H7 (cell line): ENCODE data around the gene DCAF7. TPM values are rescaled to one million over a fixed set of nuclear protein-coding genes. Genes with fewer than 3 reads are reported as not detected.

Experiments used
- DNase-seq: peaks from one replicate; pipeline ENCODE4 v3.0.0; 2012
- H3K27me3 ChIP-seq: 2 replicates; pipeline ENCODE4 v1.6.0; 2011; ENCODE audit warnings: mild to moderate bottlenecking, low read length; ENCODE audit not compliant: control insufficient read depth, insufficient read depth
- H3K36me3 ChIP-seq: replicated peaks from 2 replicates; pipeline ENCODE4 v1.5.1; 2011; ENCODE audit warnings: low read length; ENCODE audit not compliant: control insufficient read depth, insufficient read depth
- H3K4me3 ChIP-seq: 2 replicates; pipeline ENCODE4 v1.5.1; 2011; ENCODE audit warnings: low read depth, mild to moderate bottlenecking, control low read depth, low read length, moderate library complexity; ENCODE audit not compliant: insufficient read depth
- total RNA-seq: library from RNA; depleted of rRNA; stranded (reverse); fragments of >200 nt; shearing (Covaris generic); gene quantifications from 2 replicates; pipeline ENCODE4 v1.2.3, GENCODE V29; 2014; rRNA removed

DCAF7 gene, protein sequence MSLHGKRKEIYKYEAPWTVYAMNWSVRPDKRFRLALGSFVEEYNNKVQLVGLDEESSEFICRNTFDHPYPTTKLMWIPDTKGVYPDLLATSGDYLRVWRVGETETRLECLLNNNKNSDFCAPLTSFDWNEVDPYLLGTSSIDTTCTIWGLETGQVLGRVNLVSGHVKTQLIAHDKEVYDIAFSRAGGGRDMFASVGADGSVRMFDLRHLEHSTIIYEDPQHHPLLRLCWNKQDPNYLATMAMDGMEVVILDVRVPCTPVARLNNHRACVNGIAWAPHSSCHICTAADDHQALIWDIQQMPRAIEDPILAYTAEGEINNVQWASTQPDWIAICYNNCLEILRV
- 60.8 and 68.2 TPM in 2 replicates for total RNA-seq

DNA sequence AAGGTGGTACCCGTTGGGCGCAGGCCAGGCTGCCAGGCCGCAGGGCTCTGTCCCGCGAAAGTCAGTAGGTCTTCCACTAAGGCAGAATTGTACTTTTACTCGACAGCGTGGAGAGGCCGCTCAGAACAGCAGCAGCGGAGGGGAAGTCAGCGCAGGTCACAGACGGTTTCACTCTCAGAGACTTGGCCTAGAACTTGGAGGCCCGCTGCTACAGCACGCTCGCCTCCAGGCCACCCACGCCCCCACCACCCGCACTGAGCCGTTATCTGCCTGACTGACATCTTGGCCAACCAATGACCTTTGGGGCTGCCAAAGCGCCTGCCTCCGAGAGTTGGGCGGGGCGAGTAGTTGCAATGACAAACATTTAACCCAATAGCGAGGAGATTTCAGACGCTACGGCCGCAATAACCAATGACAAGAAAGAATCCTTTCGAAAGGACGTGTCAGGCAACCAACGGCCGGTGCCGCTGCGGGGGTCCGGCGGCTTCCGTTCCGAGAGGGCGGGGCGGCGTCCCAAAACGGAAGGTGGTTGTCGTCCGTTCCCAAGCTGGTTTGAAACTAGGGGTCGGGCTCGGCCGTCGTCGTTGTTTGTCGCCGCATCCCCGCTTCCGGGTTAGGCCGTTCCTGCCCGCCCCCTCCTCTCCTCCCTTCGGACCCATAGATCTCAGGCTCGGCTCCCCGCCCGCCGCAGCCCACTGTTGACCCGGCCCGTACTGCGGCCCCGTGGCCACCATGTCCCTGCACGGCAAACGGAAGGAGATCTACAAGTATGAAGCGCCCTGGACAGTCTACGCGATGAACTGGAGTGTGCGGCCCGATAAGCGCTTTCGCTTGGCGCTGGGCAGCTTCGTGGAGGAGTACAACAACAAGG is at the start of gene DCAF7:
Gene DCAF7 (plus strand): TSS at position 532 of the 871 bp plus-strand sequence. CDS start 201 bp downstream, at position 733.
- peak; percentile 100 for DNase-seq
- no peaks in the 10 kb centered on the region for H3K36me3 ChIP-seq
- peak within 1 kb of the TSS; percentile 99 for H3K4me3 ChIP-seq
- no peaks in the 10 kb centered on the region for H3K27me3 ChIP-seq

DNA sequence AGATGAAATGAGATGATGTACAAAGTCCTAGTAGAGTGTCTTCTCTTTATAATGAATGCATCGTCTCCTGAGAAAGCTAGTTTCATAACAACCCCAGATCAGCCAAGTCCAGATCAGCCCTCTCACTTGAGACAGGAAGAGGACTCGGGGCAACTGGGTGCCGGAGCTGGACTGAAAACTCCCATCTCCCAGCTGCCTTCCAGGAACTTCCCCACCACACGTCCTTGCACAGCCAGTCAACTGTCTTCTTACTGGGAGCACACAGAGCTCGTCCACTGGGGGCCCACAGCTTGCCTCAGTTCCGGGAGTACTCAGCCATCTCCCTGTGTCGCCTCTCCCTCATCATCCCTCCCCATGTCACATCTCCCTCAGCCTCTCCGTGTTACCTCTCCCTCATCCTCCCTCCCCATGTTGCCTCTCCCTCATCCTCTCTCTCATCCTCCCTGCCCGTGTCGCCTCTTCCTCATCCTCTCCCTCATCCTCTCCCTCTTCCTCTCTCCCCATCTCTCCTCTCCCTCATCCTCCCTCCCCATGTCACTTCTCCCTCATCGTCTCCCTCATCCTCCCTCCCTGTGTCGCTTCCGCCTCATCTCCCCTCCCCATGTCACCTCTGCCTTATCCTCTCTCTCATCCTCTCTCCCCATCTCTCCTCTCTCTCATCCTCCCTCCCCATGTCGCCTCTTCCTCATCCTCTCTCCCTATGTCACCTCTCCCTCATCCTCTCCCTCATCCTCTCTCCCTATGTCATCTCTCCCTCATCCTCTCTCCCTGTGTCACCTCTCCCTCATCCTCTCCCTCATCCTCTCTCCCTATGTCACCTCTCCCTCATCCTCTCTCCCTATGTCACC is 49.5 kb upstream of the DCAF7 start:
- H3K4me3 ChIP-seq = no peak overlapping the region
- H3K36me3 ChIP-seq = no peaks in the 10 kb centered on the region
- peaks cover 2% of the 10 kb centered on the region; the same call in 1 of the 2 replicates for H3K27me3 ChIP-seq
- DNase-seq = no peak

DNA sequence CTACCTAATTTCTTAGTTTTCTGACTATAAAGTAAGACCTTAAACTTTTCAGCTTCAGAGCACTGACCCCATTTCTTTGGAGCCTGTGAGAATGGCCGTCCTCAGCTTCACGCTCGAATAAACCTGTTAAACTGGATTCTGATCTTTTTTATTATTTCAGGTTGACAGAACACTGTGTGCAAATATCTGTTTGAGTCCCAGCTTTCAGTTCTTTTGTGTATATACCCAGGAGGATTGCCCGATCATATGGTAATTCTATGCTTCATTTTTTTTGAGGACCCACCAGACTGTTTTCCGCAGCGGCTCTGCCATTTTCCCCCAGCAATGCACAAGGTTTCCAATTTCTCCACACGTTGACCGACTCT is 47.0 kb upstream of the DCAF7 start:
- H3K36me3 ChIP-seq = no peaks in the 10 kb centered on the region

DNA sequence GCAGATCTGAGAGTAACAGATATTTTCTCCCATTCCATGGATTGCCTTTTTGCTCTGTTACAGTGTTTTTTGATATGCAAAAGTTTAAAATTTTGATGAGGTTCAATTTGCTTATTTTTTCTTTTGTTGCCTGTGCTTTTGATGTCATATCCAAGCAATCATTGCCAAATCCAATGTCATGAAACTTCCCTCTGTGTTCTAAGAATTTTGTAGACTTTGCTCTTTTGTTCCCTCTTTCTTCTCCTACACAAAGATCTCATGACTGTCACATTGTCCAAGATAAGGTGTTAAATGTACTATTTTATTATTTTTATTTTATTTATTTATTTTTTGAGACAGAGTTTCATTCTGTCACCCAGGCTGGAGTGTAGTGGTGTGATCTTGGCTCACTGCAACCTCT is 46.0 kb upstream of the DCAF7 start:
- Histone ChIP-seq H3K36me3 (no peaks in the 10 kb centered on the region), H3K4me3 (no peak overlapping the region)

More for the DNA sequence above, 47.0 kb upstream of the DCAF7 start:
- no peak for DNase-seq
- Histone ChIP-seq H3K27me3 (peaks cover 2% of the 10 kb centered on the region; the same call in 1 of the 2 replicates), H3K4me3 (no peak overlapping the region)

DNA sequence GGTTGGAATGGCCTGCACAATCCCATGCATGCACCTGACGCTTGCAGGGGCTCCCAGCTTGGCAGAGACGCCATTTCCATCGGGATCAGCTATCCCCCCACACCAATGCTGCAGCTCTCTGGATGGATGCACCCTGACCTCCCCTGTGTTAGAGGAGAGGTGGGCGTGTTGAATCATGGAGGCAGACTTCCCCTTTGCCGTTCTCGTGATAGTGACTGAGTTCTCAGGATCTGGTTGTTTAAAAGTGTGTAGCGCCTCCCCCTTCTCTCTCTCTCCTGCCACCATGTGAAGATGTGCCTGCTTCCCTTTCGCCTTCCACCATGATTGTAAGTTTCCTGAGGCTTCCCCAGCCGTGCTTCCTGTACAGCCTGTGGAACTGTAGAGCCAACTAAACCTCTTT is 44.9 kb upstream of the DCAF7 start:
- DNase-seq = no peak
- no peaks in the 10 kb centered on the region for H3K36me3 ChIP-seq
- H3K27me3 ChIP-seq = peaks cover 2% of the 10 kb centered on the region; the same call in 1 of the 2 replicates
- no peak overlapping the region for H3K4me3 ChIP-seq

More for the DNA sequence above, 46.0 kb upstream of the DCAF7 start:
- H3K27me3 ChIP-seq = peaks cover 2% of the 10 kb centered on the region; the same call in 1 of the 2 replicates
- DNase-seq = no peak

DNA sequence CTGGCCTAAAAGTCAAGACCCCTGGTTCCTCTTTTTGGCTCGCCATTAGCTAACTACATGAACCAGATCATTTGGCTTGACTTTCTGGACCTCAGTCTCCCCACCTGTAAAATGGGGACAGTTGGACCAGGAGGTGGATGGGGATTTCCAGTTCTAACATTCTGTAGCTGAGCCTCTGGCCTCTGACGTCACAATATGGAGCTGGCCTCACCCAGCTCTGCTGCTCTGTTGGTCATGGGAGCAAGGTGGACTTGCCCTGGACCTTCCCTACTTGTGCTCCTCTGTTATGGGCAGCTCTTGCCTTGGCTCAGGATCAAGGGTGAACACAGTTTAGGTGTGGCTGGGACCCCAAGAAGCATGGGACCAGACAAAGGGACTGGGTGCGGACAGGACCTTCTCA is 43.6 kb upstream of the DCAF7 start:
- DNase-seq = no peak
- no peaks in the 10 kb centered on the region for H3K36me3 ChIP-seq
- H3K27me3 ChIP-seq = no peaks in the 10 kb centered on the region
- no peak overlapping the region for H3K4me3 ChIP-seq

DNA sequence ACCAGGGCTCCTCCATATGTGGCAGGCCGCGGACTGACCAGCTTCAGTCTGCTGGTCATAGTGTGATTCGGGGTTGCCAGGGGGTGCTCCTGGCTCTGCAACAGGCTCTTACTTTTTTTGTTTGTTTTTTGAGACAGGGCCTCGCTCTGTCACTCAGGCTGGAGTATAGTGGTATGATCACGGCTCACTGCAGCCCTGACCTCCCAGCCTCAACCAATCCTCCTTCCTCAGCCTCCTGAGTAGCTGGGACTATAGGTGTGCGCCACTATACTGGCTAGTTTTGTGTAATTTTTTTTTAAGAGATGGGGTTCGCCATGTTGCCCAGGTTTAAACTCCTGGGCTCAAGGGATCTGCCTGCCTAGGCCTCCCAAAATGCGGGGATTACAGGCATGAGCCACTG is 38.9 kb upstream of the DCAF7 start:
- no peaks in the 10 kb centered on the region for H3K27me3 ChIP-seq

DNA sequence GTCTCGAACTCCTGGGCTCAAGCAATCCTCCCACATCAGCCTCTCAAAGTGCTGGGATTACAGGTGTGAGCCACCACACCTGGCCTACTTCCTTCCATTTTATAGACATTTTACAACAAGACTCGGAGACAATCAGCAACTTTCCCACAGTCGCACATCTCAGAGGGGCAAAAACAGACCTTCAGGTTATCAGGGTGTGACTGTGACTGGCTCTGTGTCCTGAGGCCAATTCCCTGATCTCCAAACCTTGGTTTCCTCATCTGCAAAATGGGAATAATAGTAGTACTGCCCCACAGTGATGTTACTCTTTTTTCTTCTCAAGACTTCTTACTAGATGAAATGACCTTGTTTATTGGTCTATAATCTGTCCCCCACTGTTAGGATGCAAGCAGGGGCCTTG is 37.9 kb upstream of the DCAF7 start:
- H3K27me3 ChIP-seq = no peaks in the 10 kb centered on the region
- no peak overlapping the region for H3K4me3 ChIP-seq
- no peak for DNase-seq
- no peaks in the 10 kb centered on the region for H3K36me3 ChIP-seq

More for the DNA sequence above, 38.9 kb upstream of the DCAF7 start:
- Histone ChIP-seq H3K4me3 (no peak overlapping the region), H3K36me3 (no peaks in the 10 kb centered on the region)
- no peak for DNase-seq

DNA sequence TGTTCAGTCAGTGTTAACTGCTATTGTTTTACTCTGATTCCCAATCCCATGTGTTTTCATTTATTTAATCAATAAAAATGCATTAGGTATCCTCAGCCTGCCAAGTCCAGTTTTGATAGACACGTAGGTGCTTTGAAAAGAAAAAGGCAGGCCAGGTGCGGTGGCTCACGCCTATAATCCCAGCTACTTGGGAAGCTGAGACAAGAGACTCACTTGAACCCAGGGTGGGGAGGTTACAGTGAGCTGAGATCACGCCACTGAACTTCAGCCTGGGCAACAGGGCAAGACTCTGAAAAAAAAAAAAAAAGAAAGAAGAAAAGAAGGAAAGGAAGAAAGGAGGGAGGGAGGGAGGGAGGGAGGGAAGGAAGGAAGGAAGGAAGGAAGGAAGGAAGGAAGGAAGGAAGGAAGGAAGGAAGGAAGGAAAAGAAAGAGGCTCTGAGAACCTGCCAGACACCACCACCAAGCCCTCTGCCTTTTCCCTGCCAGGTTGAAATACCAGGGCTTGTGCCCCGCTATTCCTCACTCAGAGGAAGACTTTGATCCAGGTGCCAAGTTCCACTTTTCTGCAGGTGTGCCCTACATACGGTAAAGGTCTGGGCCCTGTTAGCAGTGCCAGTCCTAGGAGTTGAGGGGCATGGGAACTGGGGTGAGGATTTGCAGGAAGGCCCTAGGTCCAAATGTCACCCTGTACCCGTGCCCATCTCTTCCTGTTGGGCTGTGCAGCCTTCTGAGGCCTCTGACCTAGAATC is 37.2 kb upstream of the DCAF7 start:
- Histone ChIP-seq H3K36me3 (no peaks in the 10 kb centered on the region), H3K27me3 (no peaks in the 10 kb centered on the region), H3K4me3 (no peak overlapping the region)
- DNase-seq = no peak

DNA sequence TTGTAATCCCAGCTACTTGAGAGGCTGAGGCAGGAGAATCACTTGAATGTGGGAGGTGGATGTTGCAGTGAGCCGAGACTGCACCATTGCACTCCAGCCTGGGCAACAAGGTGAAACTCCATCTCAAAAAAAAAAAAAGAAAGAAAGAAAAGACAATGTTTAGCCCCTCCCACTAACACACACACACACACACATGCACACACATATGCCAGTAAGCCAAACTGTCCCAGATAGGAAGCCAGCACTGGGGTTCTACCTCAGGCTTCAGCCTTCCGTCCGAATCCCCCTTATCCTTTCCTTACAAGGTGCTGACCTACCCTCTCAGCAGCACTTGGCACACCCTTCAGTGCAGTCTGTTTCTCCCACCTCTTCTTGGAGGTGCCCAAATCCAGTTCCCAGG is 35.8 kb upstream of the DCAF7 start:
- H3K4me3 ChIP-seq = no peak overlapping the region
- no peaks in the 10 kb centered on the region for H3K27me3 ChIP-seq
- DNase-seq = no peak
- H3K36me3 ChIP-seq = no peaks in the 10 kb centered on the region

DNA sequence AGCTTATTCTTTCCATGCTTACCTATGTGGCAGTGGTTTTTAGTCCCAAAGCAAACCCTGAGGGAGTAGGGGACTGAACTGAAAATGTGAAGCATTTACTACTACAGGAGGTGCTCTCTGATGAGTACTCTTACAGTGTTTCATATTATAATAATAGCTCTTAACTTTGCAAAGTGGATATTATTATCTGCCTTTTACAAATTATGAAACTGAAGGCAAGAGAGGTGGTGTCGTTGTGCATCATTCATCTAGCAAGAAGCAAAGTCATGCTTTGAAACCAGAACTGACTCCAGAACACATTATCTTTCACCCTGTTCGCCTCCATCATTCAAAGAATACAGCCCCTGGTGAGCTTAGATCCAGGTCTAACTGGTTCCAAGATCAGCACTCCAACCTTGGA is 35.3 kb upstream of the DCAF7 start:
- no peaks in the 10 kb centered on the region for H3K36me3 ChIP-seq
- no peaks in the 10 kb centered on the region for H3K27me3 ChIP-seq
- H3K4me3 ChIP-seq = no peak overlapping the region
- DNase-seq = no peak

DNA sequence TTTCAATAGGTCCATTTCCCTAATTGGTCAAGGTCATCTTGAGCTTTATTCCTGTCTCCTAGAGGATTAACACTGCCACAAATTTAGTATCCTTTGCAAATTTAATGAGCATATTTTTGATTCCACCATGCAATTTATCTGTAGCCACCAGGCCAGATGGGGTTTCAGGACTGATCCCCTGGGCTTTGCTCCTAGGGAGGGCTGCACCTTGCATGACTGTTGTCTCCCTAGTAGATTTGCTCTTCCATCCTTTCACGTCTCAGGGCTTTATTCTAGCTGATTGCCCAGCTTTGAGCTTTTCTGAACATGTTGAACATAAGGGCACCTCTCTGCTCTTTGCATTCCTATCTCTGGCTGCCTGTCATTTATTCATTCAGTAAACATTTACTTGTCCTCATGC is 34.9 kb upstream of the DCAF7 start:
- Histone ChIP-seq H3K36me3 (no peaks in the 10 kb centered on the region), H3K27me3 (no peaks in the 10 kb centered on the region), H3K4me3 (no peak overlapping the region)
- DNase-seq = no peak

DNA sequence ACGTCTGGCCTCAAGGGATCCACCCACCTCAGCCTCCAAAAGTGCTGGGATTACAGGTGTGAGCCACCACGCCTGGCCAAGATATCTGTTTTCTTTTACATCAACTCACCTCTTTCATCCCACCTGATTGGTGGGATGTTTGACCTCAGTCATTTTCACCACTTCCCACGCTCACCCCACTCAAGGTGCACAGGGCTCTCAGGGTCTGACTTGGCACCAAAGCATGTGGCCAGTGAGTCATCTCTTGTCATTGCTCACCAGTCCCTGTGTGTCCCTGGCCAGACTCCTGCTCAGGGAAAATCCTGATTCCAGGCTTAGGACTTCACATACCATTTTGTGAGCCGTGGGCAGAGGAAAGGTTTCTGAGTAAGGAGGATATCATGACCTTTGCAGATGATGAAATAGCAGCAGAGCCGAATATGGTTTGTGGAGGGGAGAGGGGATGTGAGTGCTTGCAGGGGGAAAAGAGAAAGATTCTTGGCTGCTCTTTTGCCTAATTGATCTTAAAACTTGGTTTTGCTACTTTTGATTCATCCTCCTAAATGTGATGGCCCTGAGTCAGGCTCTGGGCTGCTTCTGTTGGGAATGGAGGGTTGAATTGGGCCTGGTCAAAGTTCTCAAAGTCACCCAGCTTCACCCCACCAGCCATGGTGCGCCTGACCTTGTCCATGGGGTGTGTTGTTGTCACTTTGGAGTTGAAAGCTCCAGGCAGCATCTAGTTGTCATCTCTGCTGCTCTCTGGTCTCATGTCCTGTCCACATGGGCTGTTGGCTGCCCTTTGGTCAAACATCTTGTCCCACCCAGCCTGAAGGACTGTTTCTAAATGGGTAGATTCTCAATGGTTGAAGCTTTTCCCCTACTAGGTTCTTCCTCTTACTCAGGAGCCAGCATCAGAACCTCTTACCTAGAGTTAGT is 33.1 kb upstream of the DCAF7 start:
- H3K4me3 ChIP-seq = no peak overlapping the region

More for the DNA sequence above, 33.1 kb upstream of the DCAF7 start:
- Histone ChIP-seq H3K27me3 (no peaks in the 10 kb centered on the region), H3K36me3 (no peaks in the 10 kb centered on the region)
- no peak for DNase-seq
